Right hindlimb (tissue), 1 donor: ENCODE results near the gene OR4X1.
"Not testable (repeated sequence)": the region's sequence is repeated elsewhere in the genome, so short reads cannot be mapped to it uniquely, and the experiment has no call there.

Source experiments
- DNase-seq: peaks from one replicate; pipeline ENCODE4 v3.0.0-alpha.2; 2018

Gene OR4X1

GRCh38 chr11:48263423-48263911 lies at the start of gene OR4X1:
Gene OR4X1, plus strand, starts transcription at chr11:48263861. Its CDS starts 0 bp downstream, at chr11:48263861.
- no peak for DNase-seq

GRCh38 chr11:48216510-48216909 lies 47.2 kb upstream of the OR4X1 start, which contains the start of gene OR4B1:
Gene OR4B1, plus strand, starts transcription at chr11:48216810. Its CDS starts 0 bp downstream, at chr11:48216810.
- no peak for DNase-seq

- DNase-seq = no peak
These were observed 34.9 kb upstream of the OR4X1 start for GRCh38 chr11:48228761-48229160.

GRCh38 chr11:48230057-48230456 lies 33.6 kb upstream of the OR4X1 start:
- DNase-seq = not testable (repeated sequence)

- DNase-seq = no peak
These were observed 25.9 kb upstream of the OR4X1 start for GRCh38 chr11:48237727-48238126.

- DNase-seq = no peak
These were observed 21.2 kb upstream of the OR4X1 start for GRCh38 chr11:48242501-48242900.

GRCh38 chr11:48244804-48245203 lies 18.9 kb upstream of the OR4X1 start, which contains the start of gene OR4X2:
Gene OR4X2, plus strand, starts transcription at chr11:48245104. Its CDS starts 0 bp downstream, at chr11:48245104.
- DNase-seq = no peak

- no peak for DNase-seq
These were observed 14.8 kb upstream of the OR4X1 start for GRCh38 chr11:48248902-48249301.

- no peak for DNase-seq
These were observed 2.1 kb upstream of the OR4X1 start for GRCh38 chr11:48261600-48261999.

GRCh38 chr11:48270621-48271020 lies 7.0 kb downstream of the OR4X1 start:
- DNase-seq = no peak

- no peak for DNase-seq
These were observed 8.9 kb downstream of the OR4X1 start for GRCh38 chr11:48272606-48273005.

- DNase-seq = no peak
These were observed 42.3 kb downstream of the OR4X1 start, which contains the start of gene OR4S1 for GRCh38 chr11:48305923-48306322. Gene OR4S1, plus strand, starts transcription at chr11:48306223. Its CDS starts 0 bp downstream, at chr11:48306223.

GRCh38 chr11:48307760-48308386 lies 44.2 kb downstream of the OR4X1 start:
- DNase-seq = no peak

GRCh38 chr11:48313590-48313989 lies 49.9 kb downstream of the OR4X1 start:
- not testable (repeated sequence) for DNase-seq
